ENCODE data around the gene DAAM2.

- TF ChIP-seq CTCF (IDR thresholded peaks at IDR 0.05), result no peak
- TF ChIP-seq POLR2AphosphoS5 (IDR thresholded peaks at IDR 0.05), result no peak
- no peak for TF ChIP-seq POLR2A (IDR thresholded peaks at IDR 0.05)
- TF ChIP-seq EP300 (IDR thresholded peaks at IDR 0.05), result no peak
These were observed 52.7 kb downstream of the DAAM2 start for GRCh38 chr6:39844866-39845265.

All from stomach (tissue), 4 donors.